ENCODE measurements around the gene VSTM5. TPM values are rescaled to one million over a fixed set of nuclear protein-coding genes. Genes with fewer than 3 reads are reported as not detected.

VSTM5 gene
- polyA plus RNA-seq, 1 donor (not counting 4 experiments of a cell fraction or from before 2014, with no cell fraction given) = 0.13 TPM

- DNase-seq (ENCODE audit: low read depth, low spot score) = no peak
- Histone ChIP-seq H3K4me1 (ENCODE audit: control insufficient read depth, extremely low read depth, insufficient read depth, low read length) (no peaks in the 10 kb centered on the region), H4K20me1 (ENCODE audit: control insufficient read depth, extremely low read depth, insufficient read depth, low read length) (no peaks in the 10 kb centered on the region), H3K4me2 (ENCODE audit: control insufficient read depth, extremely low read depth, insufficient read depth, low read depth, low read length) (no peak overlapping the region), H3K27ac (ENCODE audit: control insufficient read depth, insufficient read depth, low read length) (no peak overlapping the region), H2AFZ (ENCODE audit: control insufficient read depth, low read length) (no peak overlapping the region), H3K4me3 (ENCODE audit: control insufficient read depth in 2 of 3, extremely low read depth in 1 of 3, insufficient read depth in 2 of 3, low read depth in 1 of 3, low read length in 3 of 3) (no peak overlapping the region), H3K27me3 (ENCODE audit: control insufficient read depth, extremely low read depth, insufficient read depth, low read length) (no peaks in the 10 kb centered on the region), H3K79me2 (ENCODE audit: control insufficient read depth, insufficient read depth, low read length) (no peaks in the 10 kb centered on the region), H3K9me1 (ENCODE audit: control insufficient read depth, extremely low read depth, insufficient read depth, low read length) (no peaks in the 10 kb centered on the region), H3K9ac (ENCODE audit: control insufficient read depth, extremely low read depth, insufficient read depth, low read length) (no peak overlapping the region), H3K9me3 (ENCODE audit: control insufficient read depth, low read depth, low read length) (no peaks in the 10 kb centered on the region), H3K36me3 (ENCODE audit: control insufficient read depth in 2 of 2, extremely low read depth in 1 of 2, insufficient read depth in 2 of 2, low read length in 2 of 2) (no peaks in the 10 kb centered on the region)
- TF ChIP-seq EZH2 (IDR thresholded peaks at IDR 0.05; ENCODE audit: low read length) (no peak), CTCF (optimal IDR thresholded peaks at IDR 0.05 in 1 of 3, IDR thresholded peaks at IDR 0.05 in 1 of 3, conservative IDR thresholded peaks at IDR 0.05 in 1 of 3; ENCODE audit: extremely low read depth in 1 of 3, insufficient read depth in 2 of 3, low read length in 3 of 3) (no peak)
- dilution Hi-C loops (cut with MboI; ENCODE audit: extremely low pct_ligation_motif_present, low sequenced_read_pairs) = no loop called here
- no peak for FAIRE-seq
Measured at GRCh38 chr11:93822359-93822758, 28.1 kb downstream of the VSTM5 start.

- H3K4me2 ChIP-seq (ENCODE audit: control insufficient read depth, extremely low read depth, insufficient read depth, low read depth, low read length) = no peak overlapping the region
- H4K20me1 ChIP-seq (ENCODE audit: control insufficient read depth, extremely low read depth, insufficient read depth, low read length) = no peaks in the 10 kb centered on the region
- dilution Hi-C loops (cut with MboI; ENCODE audit: extremely low pct_ligation_motif_present, low sequenced_read_pairs) = no loop called here
- TF ChIP-seq EZH2 (IDR thresholded peaks at IDR 0.05; ENCODE audit: low read length) = no peak
- TF ChIP-seq CTCF (optimal IDR thresholded peaks at IDR 0.05 in 1 of 3, IDR thresholded peaks at IDR 0.05 in 1 of 3, conservative IDR thresholded peaks at IDR 0.05 in 1 of 3; ENCODE audit: extremely low read depth in 1 of 3, insufficient read depth in 2 of 3, low read length in 3 of 3) = no peak
- H3K79me2 ChIP-seq (ENCODE audit: control insufficient read depth, insufficient read depth, low read length) = no peaks in the 10 kb centered on the region
- H3K27me3 ChIP-seq (ENCODE audit: control insufficient read depth, extremely low read depth, insufficient read depth, low read length) = no peaks in the 10 kb centered on the region
- H3K9ac ChIP-seq (ENCODE audit: control insufficient read depth, extremely low read depth, insufficient read depth, low read length) = no peak overlapping the region
- H3K4me3 ChIP-seq (ENCODE audit: control insufficient read depth in 2 of 3, extremely low read depth in 1 of 3, insufficient read depth in 2 of 3, low read depth in 1 of 3, low read length in 3 of 3) = no peak overlapping the region
- H3K27ac ChIP-seq (ENCODE audit: control insufficient read depth, insufficient read depth, low read length) = no peak overlapping the region
- no peaks in the 10 kb centered on the region for H3K9me1 ChIP-seq (ENCODE audit: control insufficient read depth, extremely low read depth, insufficient read depth, low read length)
- no peaks in the 10 kb centered on the region for H3K4me1 ChIP-seq (ENCODE audit: control insufficient read depth, extremely low read depth, insufficient read depth, low read length)
- H3K36me3 ChIP-seq (ENCODE audit: control insufficient read depth in 2 of 2, extremely low read depth in 1 of 2, insufficient read depth in 2 of 2, low read length in 2 of 2) = no peaks in the 10 kb centered on the region
- H2AFZ ChIP-seq (ENCODE audit: control insufficient read depth, low read length) = no peak overlapping the region
- FAIRE-seq (no peak), DNase-seq (ENCODE audit: low read depth, low spot score) (no peak)
- no peaks in the 10 kb centered on the region for H3K9me3 ChIP-seq (ENCODE audit: control insufficient read depth, low read depth, low read length)
Measured at GRCh38 chr11:93821617-93822016, 28.8 kb downstream of the VSTM5 start.
